Central memory CD8-positive, alpha-beta T cell (primary cell): ENCODE data around the gene LZTS3.

Source experiments
- ATAC-seq: fragments of 150-1000 bp; cut with Tn5 transposase; replicated peaks from 2 replicates; pipeline ENCODE4 v1.10.0; 2022; ENCODE audit warnings: mild to moderate bottlenecking, moderate FRiP score, moderate number of reproducible peaks; ENCODE audit not compliant: poor library complexity, severe bottlenecking; ENCODE audit errors: extremely low read depth
- DNase-seq, 2 donors: peaks; one replicate each; pipeline ENCODE4 v3.0.0; 2021; ENCODE audit warnings: low spot score in 2 of 2
- H3K27ac Mint-ChIP-seq: one replicate; pipeline ENCODE4 v1.8.0; 2022; ENCODE audit warnings: low read depth, mild to moderate bottlenecking, moderate library complexity, mixed read lengths
- H3K27me3 Mint-ChIP-seq: one replicate; pipeline ENCODE4 v1.8.0; 2022; ENCODE audit warnings: mixed read lengths
- H3K36me3 Mint-ChIP-seq: one replicate; pipeline ENCODE4 v1.8.0; 2022; ENCODE audit warnings: mild to moderate bottlenecking, moderate library complexity, mixed read lengths; ENCODE audit not compliant: insufficient read depth
- H3K4me1 Mint-ChIP-seq: one replicate; pipeline ENCODE4 v1.8.0; 2022; ENCODE audit warnings: mixed read lengths
- H3K4me3 Mint-ChIP-seq: one replicate; pipeline ENCODE4 v1.8.0; 2022; ENCODE audit warnings: mild to moderate bottlenecking, moderate library complexity, mixed read lengths
- H3K9me3 Mint-ChIP-seq: one replicate; pipeline ENCODE4 v1.8.0; 2022; ENCODE audit warnings: mixed read lengths

LZTS3 gene

DNA sequence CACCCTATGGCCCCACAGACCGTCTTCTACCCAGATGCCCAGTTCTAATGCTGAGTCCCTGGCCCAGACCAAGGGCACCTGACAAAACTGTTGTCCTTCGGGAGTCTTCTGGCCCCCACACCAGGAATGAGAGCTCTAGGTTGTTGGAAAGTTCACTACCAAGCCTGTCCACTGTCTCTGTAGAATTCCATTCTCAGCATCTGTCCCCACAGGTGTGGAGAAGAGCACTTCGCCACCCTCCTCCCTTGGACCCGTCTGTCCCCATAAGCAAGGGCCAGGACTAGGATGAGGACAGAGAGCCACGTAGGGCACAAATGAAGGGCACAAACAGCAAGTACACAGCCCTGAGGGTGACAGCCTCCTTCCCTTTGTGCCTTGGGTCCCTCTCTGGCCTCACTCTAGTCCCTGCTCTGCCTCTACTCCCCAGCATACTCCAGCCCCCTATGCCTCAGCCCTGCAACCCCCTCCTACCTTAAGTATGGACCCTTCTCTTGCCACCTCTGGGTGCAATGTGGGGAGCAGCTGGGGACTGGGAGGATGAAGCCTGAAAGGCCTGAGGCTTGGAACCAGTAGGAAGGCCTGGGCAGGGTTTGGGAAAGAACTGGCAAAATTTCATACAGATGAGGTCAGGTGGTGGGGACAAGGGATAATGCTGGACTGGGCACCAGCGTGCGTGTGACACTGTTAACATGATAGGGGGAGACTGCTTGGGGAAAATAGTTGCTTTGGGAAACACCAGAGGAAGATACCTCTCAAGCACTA, 4.3 kb downstream of the LZTS3 start:
- ATAC-seq (no peak), DNase-seq (no peak)
- peaks cover 11% of the 10 kb centered on the region for H3K36me3 Mint-ChIP-seq
- peaks cover 31% of the 10 kb centered on the region for H3K27me3 Mint-ChIP-seq
- no peak overlapping the region for H3K27ac Mint-ChIP-seq
- peaks cover 13% of the 10 kb centered on the region for H3K4me1 Mint-ChIP-seq
- no peaks in the 10 kb centered on the region for H3K9me3 Mint-ChIP-seq
- H3K4me3 Mint-ChIP-seq = no peak overlapping the region

DNA sequence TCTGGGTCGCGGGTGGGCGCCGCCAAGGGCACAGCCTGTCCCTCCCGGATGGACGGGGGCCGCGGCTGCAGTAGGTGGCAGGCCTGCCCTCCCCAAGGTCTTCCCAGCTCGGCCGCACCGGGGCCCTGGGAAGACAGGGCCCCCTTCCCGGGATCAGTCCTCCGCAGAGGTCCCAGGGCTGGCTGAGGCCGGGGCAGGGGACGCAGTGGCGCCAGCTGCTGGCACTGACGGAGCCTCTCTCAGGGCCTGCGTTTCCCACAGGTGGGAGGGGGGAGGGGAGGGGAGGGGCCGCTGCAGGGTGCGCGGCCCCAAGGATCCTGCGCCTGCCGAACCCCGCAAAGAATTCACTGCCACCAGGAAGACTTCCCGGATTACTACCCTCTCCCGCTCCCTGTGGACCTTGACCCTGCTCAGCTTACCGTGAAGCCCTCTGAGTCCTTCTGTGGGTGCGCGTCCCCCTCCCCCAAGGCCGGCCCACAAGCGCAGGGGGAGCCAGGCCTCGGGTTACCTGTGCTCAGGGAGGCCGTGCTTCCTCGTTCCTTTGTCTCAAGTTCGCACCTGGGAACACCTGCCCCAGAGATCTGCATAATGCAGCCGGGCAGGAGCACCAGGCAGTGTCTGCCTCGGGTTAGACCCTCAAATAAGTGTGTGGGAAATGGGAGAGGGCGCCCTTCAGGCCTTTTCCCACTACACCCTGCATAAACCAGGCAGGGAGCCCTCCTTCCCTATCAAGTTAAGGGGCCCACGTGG, 5.1 kb downstream of the LZTS3 start:
- H3K9me3 Mint-ChIP-seq = no peaks in the 10 kb centered on the region

DNA sequence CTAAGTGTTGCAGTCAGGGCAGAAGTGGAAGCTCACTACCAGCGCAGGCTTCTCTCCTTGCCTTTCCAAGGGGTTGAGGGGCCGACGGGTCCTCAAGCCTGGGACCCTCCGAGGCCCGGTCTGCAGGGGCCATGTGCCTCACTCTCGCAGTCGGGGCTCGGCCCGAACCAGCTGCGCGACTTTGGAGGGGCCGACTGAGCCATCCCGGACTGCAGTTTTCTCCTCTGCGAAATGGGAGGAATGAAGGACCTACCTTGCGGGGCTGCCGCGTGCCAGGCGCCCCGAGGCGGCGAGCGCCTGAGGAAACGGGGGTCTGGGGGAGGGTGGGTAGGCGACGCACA, 5.6 kb downstream of the LZTS3 start:
- Mint-ChIP-seq H3K4me1 (peaks cover 13% of the 10 kb centered on the region), H3K27ac (no peak overlapping the region), H3K27me3 (peaks cover 31% of the 10 kb centered on the region), H3K36me3 (peaks cover 4% of the 10 kb centered on the region), H3K9me3 (no peaks in the 10 kb centered on the region), H3K4me3 (no peak overlapping the region)
- DNase-seq (no peak), ATAC-seq (no peak)

More for the DNA sequence above, 5.1 kb downstream of the LZTS3 start:
- Mint-ChIP-seq H3K4me3 (no peak overlapping the region), H3K27ac (no peak overlapping the region), H3K4me1 (peaks cover 13% of the 10 kb centered on the region), H3K27me3 (peaks cover 31% of the 10 kb centered on the region), H3K36me3 (peaks cover 6% of the 10 kb centered on the region)
- DNase-seq (no peak), ATAC-seq (no peak)

DNA sequence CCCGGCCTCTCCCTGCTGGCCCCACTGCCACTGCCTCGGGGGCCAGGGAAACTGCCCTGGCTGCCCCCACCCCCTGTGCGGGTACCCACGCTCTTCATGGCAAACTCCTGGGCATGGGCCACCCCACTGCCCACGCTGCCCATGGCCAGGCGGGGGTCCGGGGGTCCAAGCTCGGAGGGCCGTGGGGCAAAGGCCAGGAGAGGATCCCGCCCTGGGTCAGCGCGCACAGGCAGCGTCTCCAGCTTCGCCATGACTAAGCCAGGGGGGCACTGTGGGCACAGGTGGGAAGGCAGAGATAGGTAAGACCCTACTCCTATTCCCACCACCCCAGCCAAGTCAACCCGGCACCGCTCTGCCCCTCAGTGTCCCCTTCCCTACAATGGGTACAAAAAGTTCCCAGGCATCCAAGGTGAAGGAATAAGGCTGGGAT, 6.4 kb downstream of the LZTS3 start:
- H3K9me3 Mint-ChIP-seq = no peaks in the 10 kb centered on the region
- no peak for ATAC-seq
- peaks cover 4% of the 10 kb centered on the region for H3K36me3 Mint-ChIP-seq
- H3K27me3 Mint-ChIP-seq = peaks cover 23% of the 10 kb centered on the region
- H3K27ac Mint-ChIP-seq = no peak overlapping the region
- no peak overlapping the region for H3K4me3 Mint-ChIP-seq
- DNase-seq = no peak
- peaks cover 5% of the 10 kb centered on the region for H3K4me1 Mint-ChIP-seq

DNA sequence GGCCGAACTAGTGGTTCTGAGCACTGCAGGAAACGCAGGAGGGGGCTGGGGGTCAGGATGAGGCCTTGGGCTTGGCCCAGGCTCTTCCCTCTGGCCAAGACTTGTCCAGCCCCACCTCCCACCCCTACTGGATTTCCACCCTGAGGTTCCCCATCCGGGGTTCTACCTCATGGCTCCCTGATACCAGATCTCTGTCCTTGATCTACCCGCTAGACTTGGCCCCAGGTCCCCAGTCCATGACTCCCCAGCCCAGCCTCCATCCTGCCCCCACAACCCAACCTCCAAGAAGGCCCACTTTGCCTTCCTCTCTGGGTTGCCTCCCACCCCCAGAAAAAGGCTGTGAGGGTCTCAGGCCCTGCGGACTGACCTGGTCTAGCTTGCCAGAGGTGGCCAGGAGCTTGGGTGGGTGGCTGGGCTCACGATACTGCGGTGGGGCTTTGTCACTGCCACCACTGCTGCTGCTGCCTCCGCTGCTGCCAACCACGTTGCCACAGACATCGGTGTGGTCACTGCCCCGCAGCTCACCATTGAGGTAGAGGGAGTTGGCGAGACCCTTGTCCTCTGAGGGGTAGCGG, 6.9 kb downstream of the LZTS3 start:
- ATAC-seq (no peak), DNase-seq (no peak)
- H3K27me3 Mint-ChIP-seq = peaks cover 18% of the 10 kb centered on the region
- H3K4me1 Mint-ChIP-seq = peaks cover 4% of the 10 kb centered on the region
- H3K27ac Mint-ChIP-seq = no peak overlapping the region
- no peaks in the 10 kb centered on the region for H3K9me3 Mint-ChIP-seq
- no peak overlapping the region for H3K4me3 Mint-ChIP-seq
- peaks cover 4% of the 10 kb centered on the region for H3K36me3 Mint-ChIP-seq

DNA sequence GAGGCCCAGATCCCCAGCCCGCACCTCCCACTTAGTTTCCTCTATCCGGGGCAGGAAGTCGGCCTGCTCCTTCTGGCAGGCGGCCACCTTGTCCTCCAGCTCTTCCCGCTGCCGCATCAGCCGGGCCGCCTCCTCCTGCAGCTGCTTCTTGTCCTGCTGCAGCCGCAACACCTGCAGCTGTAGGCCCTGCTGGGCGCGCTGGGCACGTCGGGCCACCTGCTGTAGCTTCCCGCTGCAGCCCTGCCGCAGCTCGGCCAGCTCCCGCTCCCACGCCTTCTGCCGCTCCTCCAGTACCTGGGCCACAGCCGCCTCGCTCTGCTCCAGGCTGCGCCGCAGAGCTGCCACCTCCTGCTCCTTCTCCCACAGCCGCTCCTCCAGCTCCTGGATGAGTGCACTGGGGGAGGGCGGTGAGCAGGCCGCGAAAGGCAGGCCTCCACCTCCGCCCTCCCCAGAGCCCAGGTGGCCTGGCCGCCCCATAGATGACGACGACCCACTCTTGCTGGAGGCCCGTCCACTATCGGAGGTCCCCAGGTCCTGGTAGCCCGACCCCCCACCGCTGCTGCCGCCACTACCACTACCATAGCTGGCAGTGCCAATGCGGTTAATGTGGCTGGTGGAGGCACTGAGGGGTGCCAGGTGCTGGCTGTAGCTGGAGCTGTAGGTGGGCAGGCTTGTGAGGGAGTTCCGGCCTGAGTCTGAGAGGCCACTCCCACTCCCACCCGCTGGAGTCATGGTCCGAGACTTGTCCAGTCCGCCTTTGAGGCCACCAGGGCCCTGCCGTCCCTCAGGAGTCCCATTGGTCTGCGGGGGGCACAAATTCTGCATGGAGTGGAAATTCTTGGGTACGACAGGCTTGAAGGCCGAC, 7.6 kb downstream of the LZTS3 start:
- H3K4me3 Mint-ChIP-seq = peak overlapping the region; percentile 41
- no peak for ATAC-seq

DNA sequence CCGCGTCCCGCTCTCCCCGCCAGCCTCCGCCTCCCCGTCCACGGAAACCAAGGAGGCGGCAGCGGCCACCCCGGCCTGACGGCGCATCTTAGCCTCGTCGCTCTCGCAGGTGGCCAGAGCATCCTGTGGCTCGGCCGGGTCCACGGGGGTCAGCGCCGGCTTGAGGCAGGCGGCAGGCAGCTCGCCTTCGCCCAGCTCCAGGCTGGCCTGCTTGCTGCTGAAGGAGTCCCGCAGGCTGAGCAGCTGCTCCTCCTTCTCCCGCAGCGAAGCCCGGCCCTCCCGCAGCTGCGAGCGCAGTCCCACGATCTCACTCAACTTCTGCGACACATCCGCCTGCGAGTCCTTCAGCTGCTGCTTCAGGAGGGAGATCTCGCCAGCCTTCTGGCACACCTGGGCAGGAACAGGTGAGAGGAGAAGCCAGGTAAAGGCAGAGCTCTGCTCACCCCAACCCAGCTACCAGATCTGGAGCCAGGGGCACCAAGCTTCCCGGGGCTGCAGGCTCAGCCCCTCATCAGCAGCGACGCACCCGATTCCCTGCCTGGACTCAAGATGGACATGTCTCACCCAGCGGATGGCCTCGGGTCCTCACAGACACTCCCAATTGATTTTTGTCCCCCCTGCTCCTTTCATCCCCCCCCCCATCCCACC, 8.5 kb downstream of the LZTS3 start:
- Mint-ChIP-seq H3K27me3 (peaks cover 18% of the 10 kb centered on the region), H3K9me3 (no peaks in the 10 kb centered on the region), H3K27ac (no peak overlapping the region), H3K4me3 (no peak overlapping the region), H3K36me3 (peaks cover 6% of the 10 kb centered on the region), H3K4me1 (peaks cover 5% of the 10 kb centered on the region)
- no peak for DNase-seq
- ATAC-seq = no peak

More for the DNA sequence above, 7.6 kb downstream of the LZTS3 start:
- Mint-ChIP-seq H3K36me3 (peaks cover 4% of the 10 kb centered on the region), H3K9me3 (no peaks in the 10 kb centered on the region), H3K27me3 (peaks cover 18% of the 10 kb centered on the region), H3K27ac (no peak overlapping the region), H3K4me1 (peaks cover 4% of the 10 kb centered on the region)
- no peak for DNase-seq

DNA sequence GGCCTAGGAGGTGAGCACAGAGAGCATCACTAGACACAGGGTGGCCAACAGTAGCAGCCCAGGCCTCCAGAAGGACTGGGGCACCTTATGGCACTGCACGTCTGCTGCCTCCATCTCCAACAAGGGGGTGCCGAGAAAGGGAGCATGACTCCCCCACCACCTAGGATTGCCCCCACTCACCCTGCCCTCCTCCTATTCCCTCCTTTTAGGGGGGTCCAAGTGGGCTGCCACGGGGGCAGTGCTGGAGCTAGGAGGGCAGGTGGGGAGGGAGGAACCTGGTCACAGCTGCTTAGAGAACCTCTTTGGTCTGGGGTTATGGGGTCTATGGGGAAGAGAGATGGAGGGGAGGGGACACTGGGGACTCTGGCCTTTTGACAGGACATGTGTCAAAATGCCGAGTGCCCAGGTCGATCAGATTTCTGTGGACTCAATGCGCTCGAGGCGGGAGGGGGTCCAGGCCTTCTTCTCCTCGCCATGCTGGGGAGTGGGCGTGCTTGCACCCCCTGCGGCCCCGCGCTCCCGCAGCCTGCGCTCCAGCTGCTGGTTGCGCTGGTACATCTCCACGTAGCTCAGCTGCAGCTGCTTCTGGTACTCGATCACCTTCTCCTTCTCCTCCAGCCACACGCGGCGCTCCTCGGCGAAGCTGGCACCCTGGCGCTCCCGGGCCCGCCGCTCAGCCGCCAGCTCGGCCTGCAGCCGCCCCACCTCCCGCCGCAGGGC, 9.1 kb downstream of the LZTS3 start:
- no peak overlapping the region for H3K4me3 Mint-ChIP-seq
- H3K27ac Mint-ChIP-seq = no peak overlapping the region
- ATAC-seq = no peak
- peaks cover 11% of the 10 kb centered on the region for H3K36me3 Mint-ChIP-seq
- no peaks in the 10 kb centered on the region for H3K9me3 Mint-ChIP-seq
- H3K4me1 Mint-ChIP-seq = peaks cover 12% of the 10 kb centered on the region
- peaks cover 11% of the 10 kb centered on the region for H3K27me3 Mint-ChIP-seq
- DNase-seq = no peak

DNA sequence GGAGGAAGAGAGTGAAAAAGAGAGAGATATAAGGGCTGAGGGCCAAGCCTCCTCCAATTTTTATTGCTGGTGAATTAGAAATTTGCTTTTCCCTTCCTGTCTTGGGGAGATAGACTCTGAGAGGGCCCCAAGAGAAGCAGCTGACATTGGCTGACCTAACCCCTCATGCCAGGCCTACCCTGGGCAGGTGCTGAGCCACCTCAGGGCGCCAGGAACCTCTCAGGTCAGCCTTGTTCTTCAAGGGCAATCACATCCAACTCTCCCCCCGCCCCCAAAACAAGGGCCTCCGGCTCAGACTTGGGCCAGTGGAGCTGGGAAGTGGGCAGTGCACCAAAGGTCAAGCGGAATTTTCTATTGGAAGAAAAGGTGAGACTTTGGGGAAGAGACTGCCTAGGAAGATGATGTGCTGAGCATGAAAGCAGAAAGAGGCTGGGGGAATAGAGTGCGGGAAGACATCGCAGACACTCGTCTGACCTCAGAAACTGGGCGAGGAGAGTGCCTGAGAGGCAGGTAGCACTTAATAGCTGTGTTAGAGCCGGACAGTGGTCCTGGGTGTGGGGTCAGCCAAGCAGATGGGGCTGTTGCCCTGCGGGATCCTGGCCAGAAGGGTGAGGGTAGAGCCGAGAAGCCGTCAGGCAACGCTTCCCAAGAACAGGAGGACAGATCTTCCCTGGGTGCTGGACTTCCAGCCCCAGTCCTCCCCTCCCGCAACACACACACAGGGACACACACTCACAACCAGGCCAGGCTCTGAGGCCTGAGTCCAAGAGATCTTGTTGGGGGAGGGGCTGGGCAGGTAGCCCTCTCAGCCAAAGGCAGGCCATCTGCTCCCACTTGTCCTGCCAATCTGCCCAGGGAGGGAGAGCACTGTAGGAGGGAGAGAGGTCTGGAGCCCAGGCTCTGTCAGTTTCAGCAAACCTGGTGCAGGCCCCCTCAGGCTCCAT, 10.0 kb downstream of the LZTS3 start:
- no peaks in the 10 kb centered on the region for H3K9me3 Mint-ChIP-seq
- peaks cover 3% of the 10 kb centered on the region for H3K27me3 Mint-ChIP-seq
- no peak for DNase-seq
- no peak overlapping the region for H3K27ac Mint-ChIP-seq
- H3K36me3 Mint-ChIP-seq = peaks cover 15% of the 10 kb centered on the region
- H3K4me3 Mint-ChIP-seq = no peak overlapping the region
- H3K4me1 Mint-ChIP-seq = peaks cover 16% of the 10 kb centered on the region
- ATAC-seq = no peak

DNA sequence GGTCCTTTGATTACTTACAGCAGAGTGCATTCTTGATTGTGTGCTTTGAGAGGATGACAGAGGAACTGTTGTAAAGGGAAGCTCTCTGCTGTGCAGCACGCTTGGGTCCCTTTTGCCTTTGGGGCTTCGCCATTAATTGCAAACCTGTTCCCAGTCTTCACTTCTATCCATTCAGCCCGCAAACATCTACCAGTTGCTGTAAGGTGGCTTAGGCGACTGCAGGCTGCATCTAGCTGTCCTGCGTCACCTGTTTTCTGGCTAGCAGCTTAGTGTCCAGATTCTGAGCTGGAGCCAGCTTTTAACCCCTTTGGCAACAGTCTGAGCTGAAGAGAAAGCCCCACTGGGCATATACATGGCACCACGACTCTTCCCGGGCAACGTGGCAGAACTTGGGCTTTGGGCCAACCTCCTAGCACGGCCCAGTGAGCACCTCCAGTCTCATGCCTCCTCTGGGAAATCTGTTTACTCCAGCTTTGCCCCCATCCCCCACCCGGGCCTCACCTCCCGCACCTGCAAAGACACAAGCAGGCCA, 11.2 kb downstream of the LZTS3 start:
- Mint-ChIP-seq H3K27me3 (no peaks in the 10 kb centered on the region), H3K27ac (no peak overlapping the region), H3K36me3 (peaks cover 15% of the 10 kb centered on the region), H3K4me1 (peaks cover 26% of the 10 kb centered on the region), H3K4me3 (no peak overlapping the region), H3K9me3 (no peaks in the 10 kb centered on the region)
- DNase-seq (no peak), ATAC-seq (no peak)
